Neural progenitor cell (in vitro differentiated cells): ENCODE results near the gene GPR107. TPM values are rescaled to one million over a fixed set of nuclear protein-coding genes. Genes with fewer than 3 reads are reported as not detected.

ENCODE experiments used
- DNase-seq: peaks from one replicate; pipeline ENCODE4 v3.0.0-alpha.2; 2016; ENCODE audit warnings: low spot score
- H2AFZ ChIP-seq: fragments of 200-600 bp; sonication (generic); replicated peaks from 2 replicates; pipeline ENCODE4 v1.6.1; 2016; ENCODE audit warnings: antibody characterized with exemption
- H3F3A ChIP-seq: fragments of 200-600 bp; sonication (generic); 2 replicates; pipeline ENCODE4 v1.6.1; 2016; ENCODE audit warnings: antibody characterized with exemption, low read depth
- H3K27ac ChIP-seq: fragments of 200-600 bp; sonication (generic); 2 replicates; pipeline ENCODE4 v1.5.1; 2016; ENCODE audit warnings: mild to moderate bottlenecking
- H3K27me3 ChIP-seq: fragments of 200-600 bp; sonication (generic); 2 replicates; pipeline ENCODE4 v1.6.1; 2016; ENCODE audit warnings: mild to moderate bottlenecking, moderate library complexity
- H3K36me3 ChIP-seq: fragments of 200-600 bp; sonication (generic); 2 replicates; pipeline ENCODE4 v1.5.1; 2016
- H3K4me1 ChIP-seq: fragments of 200-600 bp; sonication (generic); 2 replicates; pipeline ENCODE4 v1.6.1; 2016; ENCODE audit warnings: mixed run types
- H3K4me2 ChIP-seq: fragments of 200-600 bp; sonication (generic); 2 replicates; pipeline ENCODE4 v1.6.1; 2016
- H3K4me3 ChIP-seq: fragments of 200-600 bp; sonication (generic); 2 replicates; pipeline ENCODE4 v1.5.1; 2016
- H3K79me2 ChIP-seq: fragments of 200-600 bp; sonication (generic); 2 replicates; pipeline ENCODE4 v1.6.1; 2016; ENCODE audit warnings: low read depth
- H3K9ac ChIP-seq: fragments of 200-600 bp; sonication (generic); 2 replicates; pipeline ENCODE4 v1.6.1; 2016
- H3K9me3 ChIP-seq: fragments of 200-600 bp; sonication (generic); 2 replicates; pipeline ENCODE4 v1.5.1; 2016; ENCODE audit warnings: low read depth
- H4K20me1 ChIP-seq: fragments of 200-600 bp; sonication (generic); 2 replicates; pipeline ENCODE4 v1.6.1; 2016; ENCODE audit warnings: low read depth
- H3K27ac Mint-ChIP-seq: 3 replicates; pipeline ENCODE4 v1.8.0; 2021; ENCODE audit warnings: mixed read lengths
- H3K27me3 Mint-ChIP-seq: 2 replicates; pipeline ENCODE4 v1.8.0; 2022; ENCODE audit warnings: low read depth, mild to moderate bottlenecking, inconsistent platforms, moderate library complexity, mixed read lengths; ENCODE audit not compliant: insufficient read depth
- H3K36me3 Mint-ChIP-seq: 3 replicates; pipeline ENCODE4 v1.8.0; 2021; ENCODE audit warnings: mixed read lengths
- H3K4me1 Mint-ChIP-seq: 3 replicates; pipeline ENCODE4 v1.8.0; 2021; ENCODE audit warnings: mixed read lengths
- H3K4me3 Mint-ChIP-seq: 3 replicates; pipeline ENCODE4 v1.8.0; 2021; ENCODE audit warnings: mild to moderate bottlenecking, moderate library complexity, mixed read lengths
- H3K9me3 Mint-ChIP-seq: 3 replicates; pipeline ENCODE4 v1.8.0; 2020; ENCODE audit warnings: mixed read lengths
- EZH2 ChIP-seq: fragments of 200-600 bp; sonication (generic); IDR thresholded peaks from 2 replicates; pipeline ENCODE4 v1.6.1; 2017; ENCODE audit warnings: antibody characterized with exemption, mild to moderate bottlenecking, moderate library complexity
- EZH2phosphoT487 ChIP-seq: fragments of 200-600 bp; sonication (generic); IDR thresholded peaks from 2 replicates; pipeline ENCODE4 v1.6.1; 2017; ENCODE audit warnings: antibody characterized with exemption
- total RNA-seq: library from RNA; depleted of rRNA; stranded (reverse); fragments of >200 nt; gene quantifications from 2 replicates; pipeline ENCODE4 v1.2.3, GENCODE V29; 2015; ENCODE audit warnings: low replicate concordance
- TF ChIP-seq, protein P1 (sequence below): fragments of 200-600 bp; sonication (generic); IDR thresholded peaks from 2 replicates; pipeline ENCODE4 v1.5.1; 2017; ENCODE audit warnings: antibody characterized with exemption, mild to moderate bottlenecking

GPR107 gene
- total RNA-seq, 1 donor from 2014 or later = 33.8 TPM

DNA sequence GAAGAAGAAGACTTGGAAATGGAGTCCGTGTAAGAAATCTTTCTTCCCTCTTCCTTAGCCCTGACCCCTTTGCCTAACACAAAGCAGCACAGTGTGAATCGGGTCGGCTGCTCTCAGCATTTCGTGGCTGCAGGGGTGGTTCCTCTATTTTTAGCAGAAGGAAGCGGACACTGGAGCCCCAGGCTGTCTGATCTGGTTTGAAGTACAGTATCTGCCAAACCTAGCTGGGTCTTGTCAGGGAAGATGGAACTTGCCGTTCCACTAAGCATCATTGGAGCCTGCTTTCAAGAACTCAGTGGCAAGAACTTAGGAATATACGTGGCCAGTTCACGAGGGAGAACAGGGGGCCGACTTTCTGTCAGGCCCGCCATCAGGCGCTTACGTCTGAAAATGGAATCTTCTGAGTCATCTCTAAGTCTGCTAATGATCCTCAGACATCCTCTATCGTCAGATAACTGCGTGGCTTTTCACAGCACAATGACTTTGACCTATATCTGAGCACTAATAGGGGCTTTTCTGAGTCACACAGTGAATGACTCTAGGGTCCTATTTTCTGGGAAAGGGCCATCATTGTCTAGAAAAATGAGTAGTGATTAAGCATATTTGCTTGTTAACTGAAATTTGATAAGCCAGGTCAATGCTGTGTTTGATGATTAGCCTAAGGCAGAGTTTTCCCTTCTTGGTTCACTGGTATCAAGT lies 75.2 kb downstream of the GPR107 start:
- Histone ChIP-seq H3F3A (peaks cover 4% of the 10 kb centered on the region), H4K20me1 (no peaks in the 10 kb centered on the region), H3K9me3 (no peaks in the 10 kb centered on the region), H2AFZ (no peak overlapping the region), H3K36me3 (no peaks in the 10 kb centered on the region), H3K4me3 (no peak overlapping the region), H3K4me2 (no peak overlapping the region), H3K27me3 (no peaks in the 10 kb centered on the region), H3K4me1 (peaks cover 8% of the 10 kb centered on the region), H3K27ac (no peak overlapping the region), H3K9ac (no peak overlapping the region), H3K79me2 (no peaks in the 10 kb centered on the region)
- Mint-ChIP-seq H3K27ac (peak overlapping the region; percentile 93), H3K9me3 (no peaks in the 10 kb centered on the region), H3K4me3 (no peak overlapping the region), H3K36me3 (peaks cover 33% of the 10 kb centered on the region), H3K27me3 (peaks cover 5% of the 10 kb centered on the region), H3K4me1 (peaks cover 50% of the 10 kb centered on the region)
- DNase-seq = no peak
- TF ChIP-seq EZH2 = no peak
- TF ChIP-seq, protein P1, sequence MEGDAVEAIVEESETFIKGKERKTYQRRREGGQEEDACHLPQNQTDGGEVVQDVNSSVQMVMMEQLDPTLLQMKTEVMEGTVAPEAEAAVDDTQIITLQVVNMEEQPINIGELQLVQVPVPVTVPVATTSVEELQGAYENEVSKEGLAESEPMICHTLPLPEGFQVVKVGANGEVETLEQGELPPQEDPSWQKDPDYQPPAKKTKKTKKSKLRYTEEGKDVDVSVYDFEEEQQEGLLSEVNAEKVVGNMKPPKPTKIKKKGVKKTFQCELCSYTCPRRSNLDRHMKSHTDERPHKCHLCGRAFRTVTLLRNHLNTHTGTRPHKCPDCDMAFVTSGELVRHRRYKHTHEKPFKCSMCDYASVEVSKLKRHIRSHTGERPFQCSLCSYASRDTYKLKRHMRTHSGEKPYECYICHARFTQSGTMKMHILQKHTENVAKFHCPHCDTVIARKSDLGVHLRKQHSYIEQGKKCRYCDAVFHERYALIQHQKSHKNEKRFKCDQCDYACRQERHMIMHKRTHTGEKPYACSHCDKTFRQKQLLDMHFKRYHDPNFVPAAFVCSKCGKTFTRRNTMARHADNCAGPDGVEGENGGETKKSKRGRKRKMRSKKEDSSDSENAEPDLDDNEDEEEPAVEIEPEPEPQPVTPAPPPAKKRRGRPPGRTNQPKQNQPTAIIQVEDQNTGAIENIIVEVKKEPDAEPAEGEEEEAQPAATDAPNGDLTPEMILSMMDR = no peak
- TF ChIP-seq EZH2phosphoT487 = no peak

DNA sequence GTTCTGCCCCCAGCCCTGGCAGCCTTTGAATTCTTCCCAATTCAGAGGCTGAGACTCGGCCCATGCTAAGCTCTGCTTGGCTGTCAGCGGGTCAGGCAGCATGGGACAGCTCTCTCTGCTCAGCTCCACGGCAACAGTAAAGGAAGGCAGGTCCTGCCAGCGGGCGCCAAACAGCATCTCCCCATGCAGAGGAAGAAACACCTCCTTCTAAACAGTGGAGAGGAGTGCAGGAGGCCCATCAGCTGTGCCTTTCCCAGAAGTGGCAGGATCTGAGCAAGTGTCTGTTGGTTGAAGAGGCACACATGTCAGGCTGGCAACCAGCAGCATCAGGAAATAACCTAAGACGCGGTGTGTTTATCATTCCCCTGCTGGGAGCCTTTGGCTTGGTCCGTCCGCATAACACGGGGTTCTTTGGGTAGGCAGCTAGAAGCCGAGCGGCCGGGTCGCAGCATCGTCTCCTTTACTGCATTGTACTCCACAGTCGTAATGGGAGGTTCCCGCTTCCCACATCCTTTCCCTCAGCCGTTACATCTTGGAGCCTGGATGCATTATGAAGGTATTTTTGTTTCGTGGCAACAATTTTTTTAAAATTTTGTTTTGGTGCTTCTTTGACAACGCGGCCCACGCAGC lies 75.8 kb downstream of the GPR107 start:
- Histone ChIP-seq H3K36me3 (no peaks in the 10 kb centered on the region), H3K79me2 (no peaks in the 10 kb centered on the region), H3K4me1 (peaks cover 5% of the 10 kb centered on the region), H3K27ac (no peak overlapping the region), H3K4me3 (no peak overlapping the region), H3K4me2 (no peak overlapping the region), H3K27me3 (no peaks in the 10 kb centered on the region), H3K9me3 (no peaks in the 10 kb centered on the region), H2AFZ (no peak overlapping the region), H4K20me1 (no peaks in the 10 kb centered on the region), H3K9ac (no peak overlapping the region), H3F3A (no peaks in the 10 kb centered on the region)
- Mint-ChIP-seq H3K27ac (peak overlapping the region; percentile 93), H3K36me3 (peaks cover 29% of the 10 kb centered on the region), H3K9me3 (no peaks in the 10 kb centered on the region), H3K27me3 (peaks cover 5% of the 10 kb centered on the region), H3K4me3 (no peak overlapping the region), H3K4me1 (peaks cover 43% of the 10 kb centered on the region)
- no peak for DNase-seq
- TF ChIP-seq EZH2 (no peak), EZH2phosphoT487 (no peak)
- TF ChIP-seq, protein P1 = no peak

DNA sequence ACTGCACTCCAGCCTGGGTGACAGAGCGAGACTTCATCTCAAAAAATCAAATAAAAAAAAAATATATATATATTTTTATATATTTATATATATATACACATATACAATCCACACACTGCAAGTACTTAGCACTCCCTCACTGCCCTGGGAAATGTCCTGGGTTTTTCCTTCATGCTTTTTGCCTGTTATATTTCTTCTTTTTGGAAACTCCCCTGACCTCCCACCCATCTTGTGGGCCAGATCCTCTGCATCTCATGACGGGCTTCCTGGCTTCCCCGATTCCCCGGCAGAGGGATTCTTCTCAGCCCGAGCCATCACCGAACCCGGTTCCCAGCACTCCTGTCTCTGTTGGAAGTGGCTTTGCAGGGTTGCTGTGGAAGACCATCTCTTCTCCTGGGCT lies 79.0 kb downstream of the GPR107 start:
- Mint-ChIP-seq H3K27me3 (peaks cover 5% of the 10 kb centered on the region), H3K4me1 (peaks cover 47% of the 10 kb centered on the region), H3K27ac (peak overlapping the region; percentile 83), H3K4me3 (no peak overlapping the region), H3K9me3 (no peaks in the 10 kb centered on the region), H3K36me3 (peaks cover 25% of the 10 kb centered on the region)
- Histone ChIP-seq H3K9ac (no peak overlapping the region), H3K9me3 (no peaks in the 10 kb centered on the region), H3K27ac (no peak overlapping the region), H3K36me3 (no peaks in the 10 kb centered on the region), H4K20me1 (no peaks in the 10 kb centered on the region), H3K79me2 (no peaks in the 10 kb centered on the region), H3K4me2 (no peak overlapping the region), H3K27me3 (no peaks in the 10 kb centered on the region), H3K4me3 (no peak overlapping the region), H3F3A (no peaks in the 10 kb centered on the region), H3K4me1 (peaks cover 7% of the 10 kb centered on the region), H2AFZ (no peak overlapping the region)
- no peak for TF ChIP-seq EZH2phosphoT487
- DNase-seq = no peak

DNA sequence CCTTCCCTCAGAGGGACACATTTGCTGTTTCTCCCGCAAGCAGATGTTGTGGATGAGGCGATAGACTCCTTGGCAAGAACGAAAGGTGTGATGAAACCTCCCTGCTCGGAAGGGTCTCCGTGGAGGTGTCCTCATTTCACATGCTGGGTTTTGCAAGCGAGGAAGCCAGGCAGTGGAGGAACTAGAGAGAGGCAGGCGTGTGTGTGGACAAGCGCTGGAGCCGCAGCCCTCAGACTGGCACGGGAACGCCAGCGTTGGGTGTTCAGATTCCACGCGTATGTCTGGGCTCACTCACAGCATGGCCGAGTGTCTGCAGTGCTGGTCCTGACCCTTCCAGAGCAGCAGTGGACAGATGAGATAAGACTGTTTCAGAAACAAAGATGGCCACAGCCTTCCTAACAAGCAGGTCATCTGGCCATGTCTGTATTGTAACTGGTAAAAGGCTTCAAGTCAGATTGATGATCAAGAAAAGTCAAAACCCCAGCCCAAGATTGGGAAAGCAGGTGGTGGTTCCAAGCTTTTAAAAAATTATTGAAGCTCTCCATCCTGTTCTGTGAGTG lies 83.5 kb downstream of the GPR107 start:
- peak overlapping the region; percentile 87 for H3K27ac Mint-ChIP-seq
- H3K27me3 Mint-ChIP-seq = peaks cover 11% of the 10 kb centered on the region

More for the DNA sequence above, 83.5 kb downstream of the GPR107 start:
- no peak for DNase-seq
- Histone ChIP-seq H3K4me2 (no peak overlapping the region), H3K27ac (no peak overlapping the region), H3K27me3 (no peaks in the 10 kb centered on the region), H3K9me3 (no peaks in the 10 kb centered on the region), H3K4me3 (no peak overlapping the region), H3F3A (no peaks in the 10 kb centered on the region), H3K79me2 (no peaks in the 10 kb centered on the region), H4K20me1 (no peaks in the 10 kb centered on the region), H2AFZ (no peak overlapping the region), H3K36me3 (no peaks in the 10 kb centered on the region), H3K4me1 (peaks cover 21% of the 10 kb centered on the region), H3K9ac (no peak overlapping the region)
- H3K4me1 Mint-ChIP-seq = peaks cover 47% of the 10 kb centered on the region
- H3K9me3 Mint-ChIP-seq = no peaks in the 10 kb centered on the region
- H3K36me3 Mint-ChIP-seq = peaks cover 11% of the 10 kb centered on the region
- no peak for TF ChIP-seq EZH2
- TF ChIP-seq, protein P1 = no peak
- no peak for TF ChIP-seq EZH2phosphoT487
- H3K4me3 Mint-ChIP-seq = no peak overlapping the region
